Testis (tissue), 3 donors: ENCODE data around the gene WNT6. TPM values are rescaled to one million over a fixed set of nuclear protein-coding genes. Genes with fewer than 3 reads are reported as not detected.

Experiments used
- DNase-seq: peaks from one replicate; pipeline ENCODE4 v3.0.0-alpha.2; 2019
- H3K27ac ChIP-seq, 2 donors: fragments of 200-600 bp; sonication (generic); one replicate each; pipeline ENCODE4 v1.5.1; 2019
- H3K27me3 ChIP-seq: fragments of 200-600 bp; sonication (generic); one replicate; pipeline ENCODE4 v1.5.1; 2019
- H3K36me3 ChIP-seq: fragments of 200-600 bp; sonication (generic); one replicate; pipeline ENCODE4 v1.5.1; 2017; ENCODE audit warnings: low read depth; ENCODE audit errors: missing control alignments
- H3K4me1 ChIP-seq: fragments of 200-600 bp; sonication (generic); one replicate; pipeline ENCODE4 v1.5.1; 2019
- H3K4me3 ChIP-seq, 2 donors: fragments of 200-600 bp; sonication (generic); one replicate each; pipeline ENCODE4 v1.5.1; 2017 to 2019
- H3K9me3 ChIP-seq: fragments of 200-600 bp; sonication (generic); one replicate; pipeline ENCODE4 v1.5.1; 2017
- POLR2A ChIP-seq: fragments of 450-650 bp; IDR thresholded peaks from one replicate; pipeline ENCODE4 v1.6.1; 2017; ENCODE audit warnings: antibody characterized with exemption, mild to moderate bottlenecking, moderate library complexity
- WGBS, 2 donors: methylation state at CpG; one replicate each; pipeline ENCODE4 v1.1.5; 2018; 5-methylcytosine and 5-hydroxymethylcytosine counted together
- intact Hi-C: fragments of 100-400 bp; cut with DNase I; formaldehyde crosslinking; loops from one replicate; pipeline ENCODE4 v1.15.1; 2023; ENCODE audit warnings: low total_unique reads
- polyA plus RNA-seq: library from polyadenylated mRNA; stranded (reverse); fragments of 350-450 nt; fragmentation: Illumina TruSeq; extraction: RNeasy Lipid Tissue Mini Kit (QIAGEN cat#74804); gene quantifications from one replicate; pipeline ENCODE4 v1.2.3, GENCODE V29; 2014; ENCODE audit warnings: low read depth, low replicate concordance; ENCODE audit not compliant: insufficient read depth
- total RNA-seq, 2 donors: library from RNA; depleted of rRNA; stranded (reverse); fragments of >200 nt; gene quantifications; one replicate each; pipeline ENCODE4 v1.2.3, GENCODE V29; 2016
- TF ChIP-seq, protein P1 (sequence below), 3 experiments: fragments of 450-650 bp in 2 of 3; fragments of 200-600 bp in 1 of 3; sonication (generic) in 1 of 3; IDR thresholded peaks; one replicate each; pipeline ENCODE4 v1.5.1; 2016 to 2019; ENCODE audit warnings: antibody characterized with exemption in 3 of 3, mild to moderate bottlenecking in 2 of 3, moderate library complexity in 1 of 3

Gene WNT6
- total and polyA plus RNA-seq, 3 donors from 2014 or later = 2.7 to 46.5 (median 5.5) TPM

DNA sequence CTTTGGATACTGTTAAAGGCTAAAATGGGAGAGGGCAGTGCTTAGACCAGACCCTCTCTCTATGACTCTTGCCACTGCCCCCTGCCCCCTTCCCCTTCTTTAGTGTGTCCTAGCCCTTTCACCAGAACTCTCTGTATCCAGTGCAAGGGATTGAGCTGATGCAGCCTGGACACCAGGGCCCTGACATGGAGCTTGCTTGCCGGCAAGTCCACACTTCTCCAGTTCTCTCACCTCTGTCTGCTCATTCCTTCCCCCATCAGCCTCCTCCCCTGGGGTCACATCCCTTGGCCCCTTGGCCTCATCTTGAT lies 1.5 kb upstream of the WNT6 start:
- no peaks in the 10 kb centered on the region for H3K9me3 ChIP-seq
- WGBS, 2 donors = 36 to 39% methylated on average over 1 of the region's 1 CpG
- H3K27me3 ChIP-seq = no peaks in the 10 kb centered on the region
- H3K4me3 ChIP-seq = no peak overlapping the region
- no peak overlapping the region for H3K27ac ChIP-seq
- intact Hi-C loops = no loop called here
- H3K4me1 ChIP-seq = peaks cover 21% of the 10 kb centered on the region
- DNase-seq = no peak
- no peaks in the 10 kb centered on the region for H3K36me3 ChIP-seq
- TF ChIP-seq, protein P1, sequence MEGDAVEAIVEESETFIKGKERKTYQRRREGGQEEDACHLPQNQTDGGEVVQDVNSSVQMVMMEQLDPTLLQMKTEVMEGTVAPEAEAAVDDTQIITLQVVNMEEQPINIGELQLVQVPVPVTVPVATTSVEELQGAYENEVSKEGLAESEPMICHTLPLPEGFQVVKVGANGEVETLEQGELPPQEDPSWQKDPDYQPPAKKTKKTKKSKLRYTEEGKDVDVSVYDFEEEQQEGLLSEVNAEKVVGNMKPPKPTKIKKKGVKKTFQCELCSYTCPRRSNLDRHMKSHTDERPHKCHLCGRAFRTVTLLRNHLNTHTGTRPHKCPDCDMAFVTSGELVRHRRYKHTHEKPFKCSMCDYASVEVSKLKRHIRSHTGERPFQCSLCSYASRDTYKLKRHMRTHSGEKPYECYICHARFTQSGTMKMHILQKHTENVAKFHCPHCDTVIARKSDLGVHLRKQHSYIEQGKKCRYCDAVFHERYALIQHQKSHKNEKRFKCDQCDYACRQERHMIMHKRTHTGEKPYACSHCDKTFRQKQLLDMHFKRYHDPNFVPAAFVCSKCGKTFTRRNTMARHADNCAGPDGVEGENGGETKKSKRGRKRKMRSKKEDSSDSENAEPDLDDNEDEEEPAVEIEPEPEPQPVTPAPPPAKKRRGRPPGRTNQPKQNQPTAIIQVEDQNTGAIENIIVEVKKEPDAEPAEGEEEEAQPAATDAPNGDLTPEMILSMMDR (IDR thresholded peaks at IDR 0.05) = no peak
- no peak for TF ChIP-seq POLR2A

DNA sequence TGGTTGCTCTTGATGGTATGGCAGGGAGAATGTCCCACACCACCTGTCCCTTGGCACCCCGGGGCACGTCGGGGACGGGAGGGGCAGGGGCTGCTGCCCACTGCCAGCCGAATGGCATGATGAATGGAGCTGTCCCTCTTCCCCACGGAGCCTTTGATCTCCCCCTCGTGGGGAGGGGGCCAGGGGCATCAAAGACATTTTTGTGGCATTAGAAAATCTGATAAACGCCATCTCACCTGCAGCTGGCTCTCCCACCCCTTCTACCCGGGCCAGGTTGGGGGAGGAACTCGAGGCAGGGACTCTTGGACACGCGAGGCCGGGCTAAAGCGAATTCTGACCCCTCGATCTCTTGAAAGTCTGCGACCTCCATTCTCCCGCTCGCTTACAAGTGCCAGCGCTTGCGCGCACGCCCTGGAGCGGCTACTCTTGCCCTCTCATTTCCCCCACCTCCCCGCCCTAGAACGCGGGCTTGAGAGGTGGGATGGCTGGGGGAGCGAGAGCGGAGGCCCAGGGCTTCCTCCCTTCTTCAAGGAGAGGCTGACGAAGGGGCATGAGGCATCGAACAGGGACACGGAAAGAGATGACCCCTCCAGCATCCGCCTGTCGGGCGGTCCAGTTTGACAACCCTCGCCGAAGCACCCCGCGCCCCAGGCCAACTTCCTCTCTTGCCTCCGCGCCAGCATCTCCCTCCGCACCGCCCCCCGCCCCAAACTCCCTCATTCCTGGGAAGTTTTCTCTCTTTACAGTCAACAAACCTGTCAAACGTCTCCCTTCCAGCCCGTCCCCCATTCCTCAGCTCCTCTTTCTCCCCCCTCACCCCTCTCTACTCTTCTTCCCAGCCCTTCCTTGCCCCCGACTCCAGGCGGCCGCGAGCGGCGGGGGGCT lies 692 bp upstream of the WNT6 start:
- H3K36me3 ChIP-seq = no peaks in the 10 kb centered on the region
- H3K4me3 ChIP-seq = peak overlapping the region; percentile 47 to 54
- peaks cover 21% of the 10 kb centered on the region for H3K4me1 ChIP-seq
- no peak for TF ChIP-seq POLR2A
- TF ChIP-seq, protein P1 (IDR thresholded peaks at IDR 0.05) = no peak
- intact Hi-C loops = no loop called here
- H3K9me3 ChIP-seq = no peaks in the 10 kb centered on the region
- H3K27ac ChIP-seq = no peak overlapping the region
- DNase-seq = no peak
- no peaks in the 10 kb centered on the region for H3K27me3 ChIP-seq
- WGBS, 2 donors = 14% methylated on average over 48 to 51 of the region's 51 CpGs

DNA sequence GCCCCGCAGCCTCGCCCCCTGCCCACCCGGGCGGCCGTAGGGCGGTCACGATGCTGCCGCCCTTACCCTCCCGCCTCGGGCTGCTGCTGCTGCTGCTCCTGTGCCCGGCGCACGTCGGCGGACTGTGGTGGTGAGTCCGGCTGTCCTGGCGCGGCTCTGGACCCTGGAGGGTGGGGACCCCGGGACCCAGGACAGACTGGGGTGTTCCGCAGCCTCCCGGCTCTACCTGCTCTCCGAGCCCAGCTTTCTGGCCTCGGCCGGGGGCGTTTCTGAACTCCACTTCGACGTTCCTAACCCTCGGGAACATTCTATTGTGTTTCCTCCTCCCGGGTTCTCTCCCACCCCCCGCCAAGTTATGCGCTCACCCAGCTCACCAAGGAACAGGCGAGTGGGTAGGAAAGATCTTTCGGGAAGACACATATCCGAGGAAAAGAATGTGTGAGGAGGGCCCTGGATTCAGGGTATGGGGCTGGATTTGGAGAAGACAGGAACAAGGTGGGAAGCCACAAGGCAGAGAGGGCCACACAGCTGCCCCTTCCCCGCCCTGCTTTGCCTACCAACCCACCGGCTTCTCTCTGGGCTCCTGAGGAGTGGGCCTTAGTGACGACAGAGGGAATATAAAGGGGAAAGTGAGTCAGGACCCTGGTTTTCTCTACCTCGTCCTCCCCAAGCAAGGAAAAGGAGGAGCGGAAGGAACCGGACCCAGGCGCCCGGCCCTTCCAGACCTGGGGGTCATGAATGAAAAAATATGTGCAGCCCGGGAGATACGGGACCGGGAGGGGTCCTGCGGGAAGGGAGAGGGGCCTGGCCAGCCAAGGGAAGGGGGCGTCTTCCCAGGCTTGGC lies 605 bp downstream of the WNT6 start:
- intact Hi-C loops = no loop called here
- Histone ChIP-seq H3K9me3 (no peaks in the 10 kb centered on the region), H3K4me3 (peak overlapping the region; percentile 47 to 54), H3K36me3 (no peaks in the 10 kb centered on the region), H3K27ac (peak overlapping the region in 1 of 2 donors; percentile 31), H3K27me3 (no peaks in the 10 kb centered on the region), H3K4me1 (peaks cover 21% of the 10 kb centered on the region)
- WGBS, 2 donors = 2 to 5% methylated on average over 31 to 32 of the region's 47 CpGs
- no peak for TF ChIP-seq POLR2A
- no peak for DNase-seq

DNA sequence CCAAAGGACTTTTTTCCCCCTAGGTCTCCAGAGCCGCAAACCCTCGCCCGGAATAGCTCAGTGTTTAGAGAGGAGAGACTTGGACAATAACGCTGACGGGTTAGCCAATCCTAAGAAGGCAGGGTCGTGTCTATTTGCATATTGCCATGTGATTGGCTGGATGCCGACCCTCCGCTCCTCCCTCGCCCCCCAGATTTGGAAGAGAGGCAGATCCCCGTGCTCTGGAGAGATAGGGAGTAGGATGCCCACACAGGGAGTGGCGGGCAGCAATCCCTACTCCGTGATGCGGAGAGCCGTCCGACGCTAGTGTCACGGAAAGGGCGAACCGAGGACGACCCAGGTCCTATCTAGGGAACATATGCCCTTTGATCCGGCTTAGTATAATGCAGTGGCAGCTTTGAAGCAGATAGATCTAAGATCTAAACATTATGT lies 1.4 kb downstream of the WNT6 start:
- no peaks in the 10 kb centered on the region for H3K27me3 ChIP-seq
- no peaks in the 10 kb centered on the region for H3K9me3 ChIP-seq
- peak; percentile 92 for DNase-seq
- H3K36me3 ChIP-seq = no peaks in the 10 kb centered on the region
- H3K27ac ChIP-seq = no peak overlapping the region
- WGBS, 2 donors = 0 to 11% methylated on average over 15 to 21 of the region's 21 CpGs
- H3K4me1 ChIP-seq = peaks cover 21% of the 10 kb centered on the region
- H3K4me3 ChIP-seq = peak overlapping the region; percentile 15 to 54
- intact Hi-C loops = no loop called here
- TF ChIP-seq POLR2A = no peak
- TF ChIP-seq, protein P1 (IDR thresholded peaks at IDR 0.05) = no peak

DNA sequence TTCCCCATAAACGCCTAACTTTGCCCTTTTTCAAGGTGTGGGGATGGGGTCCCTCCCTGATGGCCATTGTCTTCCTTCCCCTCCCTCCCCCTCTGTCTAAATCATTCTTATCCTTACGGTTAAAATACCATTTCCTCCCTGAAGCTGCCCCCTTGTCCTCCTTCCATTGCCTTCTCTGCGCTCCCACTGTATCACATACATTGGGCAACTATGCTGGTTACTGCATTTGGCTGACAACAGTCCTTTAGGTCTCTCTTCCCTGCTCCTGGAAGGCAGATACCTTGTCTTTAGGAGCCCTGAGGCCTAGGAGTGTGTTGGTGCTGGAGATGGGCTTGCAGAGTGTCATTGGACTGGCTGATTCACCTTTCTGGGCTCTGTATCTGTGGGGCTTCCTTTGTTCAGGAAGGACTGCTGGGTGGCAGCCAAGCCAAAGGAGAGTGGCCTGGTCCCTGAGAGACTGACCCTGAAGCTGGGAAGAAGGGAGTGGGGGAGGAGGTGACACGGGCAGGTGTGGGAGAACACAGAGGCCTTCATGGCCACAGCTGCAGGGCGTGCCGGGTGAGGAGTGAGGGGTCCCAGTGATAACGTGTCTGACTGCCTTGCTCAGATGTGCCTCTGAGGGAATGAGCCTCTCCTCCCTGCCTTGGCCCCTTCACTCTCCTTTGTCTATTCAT lies 2.2 kb downstream of the WNT6 start:
- intact Hi-C loops = no loop called here

More for the DNA sequence above, 2.2 kb downstream of the WNT6 start:
- H3K27ac ChIP-seq = no peak overlapping the region
- H3K27me3 ChIP-seq = no peaks in the 10 kb centered on the region
- no peaks in the 10 kb centered on the region for H3K36me3 ChIP-seq
- H3K4me1 ChIP-seq = peaks cover 21% of the 10 kb centered on the region
- no peaks in the 10 kb centered on the region for H3K9me3 ChIP-seq
- WGBS, 2 donors = 67 to 68% methylated on average over 7 of the region's 7 CpGs
- DNase-seq = no peak
- TF ChIP-seq, protein P1 (IDR thresholded peaks at IDR 0.05) = no peak
- TF ChIP-seq POLR2A = no peak
- no peak overlapping the region for H3K4me3 ChIP-seq
